ENCODE data around the gene NNMT. TPM values are rescaled to one million over a fixed set of nuclear protein-coding genes. Genes with fewer than 3 reads are reported as not detected.

The NNMT gene
- polyA plus RNA-seq, 1 of the 3 experiments (the other 2 are of a cell fraction): 84.6 TPM

DNA sequence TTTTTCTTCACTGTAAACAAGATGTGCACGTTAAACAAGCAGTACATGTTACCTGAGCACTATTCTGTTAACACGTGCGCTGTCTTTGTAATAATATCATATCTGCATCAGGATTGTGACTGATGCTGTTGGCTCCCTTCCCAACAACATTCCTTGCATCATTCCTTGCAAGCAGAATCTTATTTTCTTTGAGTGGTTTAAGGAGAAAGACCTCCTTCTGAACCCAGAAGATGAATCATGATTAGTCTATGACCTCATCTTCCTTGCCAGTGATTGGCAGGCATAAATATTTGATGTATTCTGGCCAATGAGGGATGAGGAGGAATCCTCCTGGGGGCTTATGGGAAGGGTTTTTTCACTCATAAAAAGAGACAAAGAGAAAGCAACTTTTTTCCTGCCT, 57.9 kb downstream of the NNMT start:
- Histone ChIP-seq H3K36me3 (replicated peaks in 1 of 2; ENCODE audit: control insufficient read depth in 1 of 2, insufficient read depth in 2 of 2, low read length in 1 of 2) (no peaks in the 10 kb centered on the region), H3K9me3 (no peaks in the 10 kb centered on the region), H3K4me2 (0 out of 2 replicates have a peak overlapping the region, but pooled peaks have one; percentile 5), H3K27me3 (ENCODE audit: insufficient read depth) (no peaks in the 10 kb centered on the region), H4K20me1 (ENCODE audit: insufficient read depth) (no peaks in the 10 kb centered on the region), H3F3A (replicated peaks; ENCODE audit: insufficient read depth) (peaks cover 22% of the 10 kb centered on the region), H2AFZ (ENCODE audit: low read depth) (no peak overlapping the region), H3K9me2 (no peaks in the 10 kb centered on the region), H3K9ac (0 out of 2 replicates have a peak overlapping the region, but pooled peaks have one; percentile 7), H3K4me1 (ENCODE audit: control insufficient read depth in 1 of 2, insufficient read depth in 2 of 2, low read depth in 1 of 2, low read length in 1 of 2) (peaks cover 0 to 3% of the 10 kb centered on the region in 2 experiments; a peak in 2 of 4 replicates), H3K79me2 (ENCODE audit: insufficient read depth) (no peaks in the 10 kb centered on the region), H3K27ac (ENCODE audit: low read depth in 2 of 2, low read length in 1 of 2) (peak overlapping the region in 1 of 2 experiments; percentile 55; a peak in 2 of 4 replicates), H3K4me3 (ENCODE audit: low read depth in 2 of 2, low read length in 1 of 2) (no peak overlapping the region)
- ChIA-PET CTCF (no interaction called here), POLR2A (no interaction called here)
- DNase-seq: no peak
- 70% methylated on average over 3 of the region's 3 CpGs for WGBS (ENCODE audit: low lambda C conversion rate)
- TF ChIP-seq, protein P1, sequence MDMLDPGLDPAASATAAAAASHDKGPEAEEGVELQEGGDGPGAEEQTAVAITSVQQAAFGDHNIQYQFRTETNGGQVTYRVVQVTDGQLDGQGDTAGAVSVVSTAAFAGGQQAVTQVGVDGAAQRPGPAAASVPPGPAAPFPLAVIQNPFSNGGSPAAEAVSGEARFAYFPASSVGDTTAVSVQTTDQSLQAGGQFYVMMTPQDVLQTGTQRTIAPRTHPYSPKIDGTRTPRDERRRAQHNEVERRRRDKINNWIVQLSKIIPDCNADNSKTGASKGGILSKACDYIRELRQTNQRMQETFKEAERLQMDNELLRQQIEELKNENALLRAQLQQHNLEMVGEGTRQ (IDR thresholded peaks at IDR 0.05; ENCODE audit: borderline replicate concordance, low read depth, low read length): no peak
- TF ChIP-seq TCF12 (IDR thresholded peaks at IDR 0.05) (peak; percentile 68), RXRA (IDR thresholded peaks at IDR 0.05; ENCODE audit: borderline replicate concordance, low read depth) (peak; percentile 95), JUND (IDR thresholded peaks at IDR 0.05) (peak; percentile 80), TEAD4 (IDR thresholded peaks at IDR 0.05; ENCODE audit: borderline replicate concordance, insufficient read depth) (peak; percentile 75; the same call in 1 of the 2 replicates), NFIC (IDR thresholded peaks at IDR 0.05; ENCODE audit: borderline replicate concordance) (peak; percentile 91), EP300 (IDR thresholded peaks at IDR 0.05; ENCODE audit: borderline replicate concordance in 1 of 2, low read depth in 1 of 2, low read length in 1 of 2) (peak in 1 of 2 experiments; percentile 36; a peak in 1 of 4 replicates), FOXM1 (IDR thresholded peaks at IDR 0.05; ENCODE audit: low read depth) (no peak), FOSL2 (IDR thresholded peaks at IDR 0.05; ENCODE audit: borderline replicate concordance, low read depth) (peak; percentile 81)
- TF ChIP-seq, protein P2, sequence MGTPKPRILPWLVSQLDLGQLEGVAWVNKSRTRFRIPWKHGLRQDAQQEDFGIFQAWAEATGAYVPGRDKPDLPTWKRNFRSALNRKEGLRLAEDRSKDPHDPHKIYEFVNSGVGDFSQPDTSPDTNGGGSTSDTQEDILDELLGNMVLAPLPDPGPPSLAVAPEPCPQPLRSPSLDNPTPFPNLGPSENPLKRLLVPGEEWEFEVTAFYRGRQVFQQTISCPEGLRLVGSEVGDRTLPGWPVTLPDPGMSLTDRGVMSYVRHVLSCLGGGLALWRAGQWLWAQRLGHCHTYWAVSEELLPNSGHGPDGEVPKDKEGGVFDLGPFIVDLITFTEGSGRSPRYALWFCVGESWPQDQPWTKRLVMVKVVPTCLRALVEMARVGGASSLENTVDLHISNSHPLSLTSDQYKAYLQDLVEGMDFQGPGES (IDR thresholded peaks at IDR 0.05; ENCODE audit: low read depth, low read length): no peak
- TF ChIP-seq, protein P3, sequence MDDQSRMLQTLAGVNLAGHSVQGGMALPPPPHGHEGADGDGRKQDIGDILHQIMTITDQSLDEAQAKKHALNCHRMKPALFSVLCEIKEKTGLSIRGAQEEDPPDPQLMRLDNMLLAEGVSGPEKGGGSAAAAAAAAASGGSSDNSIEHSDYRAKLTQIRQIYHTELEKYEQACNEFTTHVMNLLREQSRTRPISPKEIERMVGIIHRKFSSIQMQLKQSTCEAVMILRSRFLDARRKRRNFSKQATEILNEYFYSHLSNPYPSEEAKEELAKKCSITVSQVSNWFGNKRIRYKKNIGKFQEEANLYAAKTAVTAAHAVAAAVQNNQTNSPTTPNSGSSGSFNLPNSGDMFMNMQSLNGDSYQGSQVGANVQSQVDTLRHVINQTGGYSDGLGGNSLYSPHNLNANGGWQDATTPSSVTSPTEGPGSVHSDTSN (IDR thresholded peaks at IDR 0.05): peak; percentile 88

DNA sequence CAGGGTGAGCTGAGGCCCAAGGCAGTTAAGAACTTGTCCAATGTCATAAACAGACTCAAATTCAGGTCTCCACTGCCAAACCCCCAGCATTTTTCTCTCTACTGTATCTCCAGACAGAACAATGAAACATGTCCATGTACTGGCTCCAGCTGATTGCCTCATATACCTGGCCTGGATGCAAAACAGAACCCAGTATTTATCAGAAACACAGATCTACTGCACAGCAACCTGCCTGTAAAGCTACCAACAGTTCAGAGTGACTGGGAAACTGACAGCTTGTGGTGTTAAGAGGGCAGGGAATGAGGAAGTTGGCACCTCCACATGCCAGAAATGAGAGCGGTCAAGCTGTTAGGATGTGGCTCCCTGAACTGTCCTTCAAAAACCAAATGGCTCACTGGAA, 62.5 kb downstream of the NNMT start:
- H3K4me1 ChIP-seq (ENCODE audit: control insufficient read depth in 1 of 2, insufficient read depth in 2 of 2, low read depth in 1 of 2, low read length in 1 of 2): peaks cover 0 to 3% of the 10 kb centered on the region in 2 experiments; a peak in 2 of 4 replicates
- no peaks in the 10 kb centered on the region for H3K27me3 ChIP-seq (ENCODE audit: insufficient read depth)
- H3K36me3 ChIP-seq (replicated peaks in 1 of 2; ENCODE audit: control insufficient read depth in 1 of 2, insufficient read depth in 2 of 2, low read length in 1 of 2): no peaks in the 10 kb centered on the region
- peaks cover 18% of the 10 kb centered on the region for H3F3A ChIP-seq (replicated peaks; ENCODE audit: insufficient read depth)
- ChIA-PET POLR2A (no interaction called here), CTCF (interaction anchor here (0.7 to 1.9 kb wide), 4 partner anchors 11 to 1818 kb away, joined by 3 to 10 read pairs (median 5); no protein-coding TSS in a partner anchor)
- no peaks in the 10 kb centered on the region for H3K9me3 ChIP-seq
- H3K4me2 ChIP-seq: no peak overlapping the region
- H3K9me2 ChIP-seq: no peaks in the 10 kb centered on the region
- WGBS (ENCODE audit: low lambda C conversion rate): 90% methylated on average over 1 of the region's 1 CpG
- H4K20me1 ChIP-seq (ENCODE audit: insufficient read depth): no peaks in the 10 kb centered on the region
- no peak for DNase-seq
- peak overlapping the region in 1 of 2 experiments; percentile 48; a peak in 1 of 4 replicates for H3K27ac ChIP-seq (ENCODE audit: low read depth in 2 of 2, low read length in 1 of 2)
- H3K79me2 ChIP-seq (ENCODE audit: insufficient read depth): no peaks in the 10 kb centered on the region
- 0 out of 2 replicates have a peak overlapping the region, but pooled peaks have one; percentile 24 for H2AFZ ChIP-seq (ENCODE audit: low read depth)
- H3K4me3 ChIP-seq (ENCODE audit: low read depth in 2 of 2, low read length in 1 of 2): no peak overlapping the region
- H3K9ac ChIP-seq: no peak overlapping the region; the same call in 1 of the 2 replicates
- TF ChIP-seq, protein P2 (IDR thresholded peaks at IDR 0.05; ENCODE audit: low read depth, low read length): no peak
- TF ChIP-seq RFX5 (IDR thresholded peaks at IDR 0.05; ENCODE audit: low read length) (no peak), GATA2 (CRISPR knock-in tag; IDR thresholded peaks at IDR 0.05) (peak; percentile 65)
